PC-9 (cell line): ENCODE data around the gene TOMM34. TPM values are rescaled to one million over a fixed set of nuclear protein-coding genes. Genes with fewer than 3 reads are reported as not detected.

ENCODE experiments used
- BruUV-seq: library from RNA; stranded (reverse); fragments of 400-500 nt; replicated peaks from 2 replicates; lab custom pipeline; 2021; lab: Mats Ljungman, UMichigan
- CTCF ChIA-PET: fragments of 300-600 bp; sonication (Branson Sonifier 250); formaldehyde crosslinking; loops from one replicate; lab custom pipeline; 2022; ENCODE audit warnings: antibody characterized with exemption; lab: Charles Lee
- POLR2A ChIA-PET: fragments of 300-600 bp; sonication (Branson Sonifier 250); formaldehyde crosslinking; loops from one replicate; lab custom pipeline; 2022; ENCODE audit warnings: antibody characterized with exemption; ENCODE audit not compliant: unreplicated experiment; lab: Charles Lee
- DNase-seq, 2 experiments: peaks; one replicate each; pipeline versions ENCODE4 v3.0.0 to v3.0.0-alpha.2; 2015 to 2022; ENCODE audit warnings: mixed read lengths in 1 of 2
- H2AFZ ChIP-seq: fragments of 200-600 bp; sonication (generic); 2 replicates; pipeline ENCODE4 v1.8.1; 2017; ENCODE audit warnings: antibody characterized with exemption
- H3F3A ChIP-seq: fragments of 200-600 bp; sonication (generic); 2 replicates; pipeline ENCODE4 v1.8.1; 2017; ENCODE audit warnings: antibody characterized with exemption, mild to moderate bottlenecking, low read depth; ENCODE audit not compliant: insufficient read depth
- H3K27ac ChIP-seq: fragments of 200-600 bp; sonication (generic); 2 replicates; pipeline ENCODE4 v1.6.1; 2016; ENCODE audit warnings: mixed run types
- H3K27me3 ChIP-seq: fragments of 200-600 bp; sonication (generic); 2 replicates; pipeline ENCODE4 v1.6.1; 2016; ENCODE audit warnings: low read depth, mixed run types; ENCODE audit not compliant: insufficient read depth
- H3K36me3 ChIP-seq: fragments of 200-600 bp; sonication (generic); 2 replicates; pipeline ENCODE4 v1.6.1; 2016; ENCODE audit warnings: low read depth, mixed run types
- H3K4me1 ChIP-seq: fragments of 200-600 bp; sonication (generic); replicated peaks from 2 replicates; pipeline ENCODE4 v1.6.1; 2016; ENCODE audit warnings: mixed run types; ENCODE audit not compliant: insufficient read depth
- H3K4me2 ChIP-seq: fragments of 200-600 bp; sonication (generic); 2 replicates; pipeline ENCODE4 v1.6.1; 2017; ENCODE audit warnings: mixed run types
- H3K4me3 ChIP-seq: fragments of 200-600 bp; sonication (generic); 2 replicates; pipeline ENCODE4 v1.6.1; 2016; ENCODE audit warnings: mixed run types
- H3K79me2 ChIP-seq: fragments of 200-600 bp; sonication (generic); 2 replicates; pipeline ENCODE4 v1.6.1; 2017; ENCODE audit warnings: low read depth, mixed run types
- H3K9me2 ChIP-seq: fragments of 200-600 bp; sonication (generic); 2 replicates; pipeline ENCODE4 v1.8.1; 2017; ENCODE audit warnings: mild to moderate bottlenecking; ENCODE audit not compliant: insufficient read depth
- H3K9me3 ChIP-seq: fragments of 200-600 bp; sonication (generic); 2 replicates; pipeline ENCODE4 v1.8.1; 2016; ENCODE audit warnings: low read depth; ENCODE audit not compliant: insufficient read depth
- H4K20me1 ChIP-seq: fragments of 200-600 bp; sonication (generic); 2 replicates; pipeline ENCODE4 v1.8.1; 2017; ENCODE audit not compliant: insufficient read depth
- EZH2 ChIP-seq: fragments of 200-600 bp; sonication (generic); IDR thresholded peaks from 2 replicates; pipeline ENCODE4 v1.8.0; 2017; ENCODE audit warnings: antibody characterized with exemption, low read depth
- intact Hi-C: fragments of 100-400 bp; cut with micrococcal nuclease; formaldehyde crosslinking; loops from one replicate; pipeline ENCODE4 v1.10.0; 2022; ENCODE audit not compliant: unreplicated experiment
- total RNA-seq: library from RNA; stranded (reverse); gene quantifications from 2 replicates; pipeline ENCODE4 v1.2.3, GENCODE V29; 2021
- TF ChIP-seq, protein P1 (sequence below): fragments of 200-600 bp; sonication (generic); conservative IDR thresholded peaks from 2 replicates; pipeline ENCODE4 v1.6.1; 2017; ENCODE audit warnings: mixed run types, antibody characterized with exemption, mild to moderate bottlenecking, moderate library complexity

The TOMM34 gene
- total RNA-seq, 1 experiment from 2014 or later: 71.1 TPM

DNA sequence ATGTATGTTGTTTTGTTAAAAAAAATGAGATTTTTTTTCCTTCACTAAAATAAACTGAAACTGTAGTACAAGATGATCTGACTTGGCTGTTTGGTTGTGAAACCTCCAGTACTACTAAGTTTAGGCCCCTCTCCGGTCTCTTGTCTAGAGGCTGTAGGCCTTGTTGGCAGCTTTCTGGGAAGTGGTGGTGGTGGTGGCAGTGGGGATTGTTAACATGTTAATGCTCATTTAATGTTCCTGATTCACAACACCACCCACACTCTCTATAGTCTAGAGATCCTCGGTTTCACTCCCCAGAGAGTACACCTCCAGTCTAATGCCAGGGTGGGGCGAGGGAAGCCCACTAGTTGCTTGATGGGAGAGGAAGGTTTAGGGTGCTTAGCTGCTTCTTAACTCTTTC is 30.2 kb upstream of the TOMM34 start:
- ChIA-PET POLR2A (no interaction called here), CTCF (no interaction called here)
- no peak for TF ChIP-seq EZH2
- TF ChIP-seq, protein P1, sequence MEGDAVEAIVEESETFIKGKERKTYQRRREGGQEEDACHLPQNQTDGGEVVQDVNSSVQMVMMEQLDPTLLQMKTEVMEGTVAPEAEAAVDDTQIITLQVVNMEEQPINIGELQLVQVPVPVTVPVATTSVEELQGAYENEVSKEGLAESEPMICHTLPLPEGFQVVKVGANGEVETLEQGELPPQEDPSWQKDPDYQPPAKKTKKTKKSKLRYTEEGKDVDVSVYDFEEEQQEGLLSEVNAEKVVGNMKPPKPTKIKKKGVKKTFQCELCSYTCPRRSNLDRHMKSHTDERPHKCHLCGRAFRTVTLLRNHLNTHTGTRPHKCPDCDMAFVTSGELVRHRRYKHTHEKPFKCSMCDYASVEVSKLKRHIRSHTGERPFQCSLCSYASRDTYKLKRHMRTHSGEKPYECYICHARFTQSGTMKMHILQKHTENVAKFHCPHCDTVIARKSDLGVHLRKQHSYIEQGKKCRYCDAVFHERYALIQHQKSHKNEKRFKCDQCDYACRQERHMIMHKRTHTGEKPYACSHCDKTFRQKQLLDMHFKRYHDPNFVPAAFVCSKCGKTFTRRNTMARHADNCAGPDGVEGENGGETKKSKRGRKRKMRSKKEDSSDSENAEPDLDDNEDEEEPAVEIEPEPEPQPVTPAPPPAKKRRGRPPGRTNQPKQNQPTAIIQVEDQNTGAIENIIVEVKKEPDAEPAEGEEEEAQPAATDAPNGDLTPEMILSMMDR: no peak
- Histone ChIP-seq H3K9me2 (no peaks in the 10 kb centered on the region; the same call in 1 of the 2 replicates), H3K27me3 (no peaks in the 10 kb centered on the region), H3K4me2 (no peak overlapping the region), H3K9me3 (no peaks in the 10 kb centered on the region), H3K36me3 (peaks cover 20% of the 10 kb centered on the region; the same call in 1 of the 2 replicates), H4K20me1 (no peaks in the 10 kb centered on the region), H3K27ac (no peak overlapping the region), H3F3A (no peaks in the 10 kb centered on the region), H3K4me3 (no peak overlapping the region), H2AFZ (no peak overlapping the region), H3K4me1 (peaks cover 12% of the 10 kb centered on the region; the same call in 1 of the 2 replicates), H3K79me2 (peaks cover 8% of the 10 kb centered on the region; the same call in 1 of the 2 replicates)
- no TSS peak for BruUV-seq
- DNase-seq: no peak
- intact Hi-C loops: no loop called here

DNA sequence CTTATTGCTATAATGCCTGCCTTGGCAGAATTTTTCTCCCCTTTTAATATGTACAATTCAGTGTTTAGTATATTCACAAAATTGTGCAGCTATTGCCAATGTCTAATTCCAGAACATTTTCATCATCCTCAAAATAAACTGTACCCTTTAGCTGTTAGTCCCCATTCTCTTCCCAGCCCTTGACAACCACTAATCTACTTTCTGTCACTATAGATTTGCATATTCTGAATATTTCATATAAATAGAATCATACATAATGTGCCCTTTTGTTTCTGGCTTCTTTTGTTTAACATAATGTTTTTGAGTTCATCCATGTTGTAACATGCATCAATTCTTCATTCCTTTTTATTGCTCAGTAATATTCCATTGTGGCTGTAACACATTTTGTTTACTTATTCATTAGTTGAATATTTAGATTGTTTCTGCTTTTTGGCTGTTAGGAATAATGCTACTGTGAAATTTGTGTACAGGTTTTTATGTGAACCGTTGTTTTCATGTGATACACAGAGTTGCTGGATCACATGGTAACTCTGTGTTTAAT is 28.5 kb upstream of the TOMM34 start:
- no peak for DNase-seq
- Histone ChIP-seq H3F3A (no peaks in the 10 kb centered on the region), H3K9me3 (no peaks in the 10 kb centered on the region), H3K36me3 (peaks cover 20% of the 10 kb centered on the region; the same call in 1 of the 2 replicates), H3K27ac (no peak overlapping the region), H3K4me1 (peaks cover 10% of the 10 kb centered on the region; the same call in 1 of the 2 replicates), H3K4me3 (no peak overlapping the region), H2AFZ (no peak overlapping the region), H3K79me2 (peaks cover 8% of the 10 kb centered on the region; the same call in 1 of the 2 replicates), H4K20me1 (no peaks in the 10 kb centered on the region), H3K27me3 (no peaks in the 10 kb centered on the region), H3K9me2 (no peaks in the 10 kb centered on the region), H3K4me2 (no peak overlapping the region)
- CTCF ChIA-PET: no interaction called here
- TF ChIP-seq, protein P1: no peak
- intact Hi-C loops: no loop called here
- POLR2A ChIA-PET: interaction anchor here (0.5 kb wide), 1 partner anchor 61 kb away, joined by 3 read pairs; no protein-coding TSS in a partner anchor
- BruUV-seq: no TSS peak

DNA sequence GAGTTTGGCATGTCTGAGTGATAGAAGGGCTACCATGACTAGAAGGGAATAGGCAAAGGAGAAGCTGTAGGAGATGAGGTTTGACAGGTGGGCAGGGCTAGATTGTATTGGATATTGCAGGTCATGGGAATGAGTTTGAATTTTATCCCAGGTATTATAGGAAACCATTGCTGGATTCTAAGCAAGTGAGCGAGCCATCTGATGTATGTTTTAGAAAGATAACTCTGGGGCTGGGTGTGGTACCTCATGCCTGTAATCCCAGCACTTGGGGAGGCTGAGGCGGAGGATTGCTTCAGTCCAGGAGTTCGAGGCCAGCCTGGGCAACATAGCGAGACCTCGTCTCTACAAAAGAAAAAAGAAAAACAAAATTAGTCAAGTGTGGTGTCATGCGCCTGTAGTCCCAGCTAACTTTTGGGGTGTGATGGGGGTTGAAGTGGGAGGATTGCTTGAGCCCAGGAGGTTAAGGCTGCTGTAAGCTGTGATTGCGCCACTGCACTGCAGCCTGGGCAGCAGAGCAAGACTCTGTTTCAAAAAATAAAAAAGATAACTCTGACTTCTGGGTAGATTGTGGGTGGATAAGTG is 23.0 kb upstream of the TOMM34 start:
- H3K36me3 ChIP-seq: 0 out of 2 replicates have a peak, but pooled peaks cover 21% of the 10 kb centered on the region
- no TSS peak for BruUV-seq
- intact Hi-C loops: no loop called here
- no peak for DNase-seq
- H3F3A ChIP-seq: no peaks in the 10 kb centered on the region
- no peak overlapping the region for H3K4me2 ChIP-seq
- ChIA-PET POLR2A (no interaction called here), CTCF (no interaction called here)
- H3K9me2 ChIP-seq: no peaks in the 10 kb centered on the region
- no peak overlapping the region for H2AFZ ChIP-seq
- H3K4me1 ChIP-seq: no peaks in the 10 kb centered on the region
- H3K27me3 ChIP-seq: no peaks in the 10 kb centered on the region
- no peak for TF ChIP-seq EZH2
- TF ChIP-seq, protein P1: no peak
- H3K27ac ChIP-seq: no peak overlapping the region
- no peaks in the 10 kb centered on the region for H3K9me3 ChIP-seq
- H3K4me3 ChIP-seq: no peak overlapping the region
- no peaks in the 10 kb centered on the region; the same call in 1 of the 2 replicates for H4K20me1 ChIP-seq
- 0 out of 2 replicates have a peak, but pooled peaks cover 4% of the 10 kb centered on the region for H3K79me2 ChIP-seq
